Fibroblast of skin of right biceps (primary cell): ENCODE results near the gene BEST3.
"Not testable (repeated sequence)": the region's sequence is repeated elsewhere in the genome, so short reads cannot be mapped to it uniquely, and the experiment has no call there.

Experiments
- DNase-seq: peaks from one replicate; pipeline ENCODE4 v3.0.0-alpha.2; 2013

Gene BEST3

DNA sequence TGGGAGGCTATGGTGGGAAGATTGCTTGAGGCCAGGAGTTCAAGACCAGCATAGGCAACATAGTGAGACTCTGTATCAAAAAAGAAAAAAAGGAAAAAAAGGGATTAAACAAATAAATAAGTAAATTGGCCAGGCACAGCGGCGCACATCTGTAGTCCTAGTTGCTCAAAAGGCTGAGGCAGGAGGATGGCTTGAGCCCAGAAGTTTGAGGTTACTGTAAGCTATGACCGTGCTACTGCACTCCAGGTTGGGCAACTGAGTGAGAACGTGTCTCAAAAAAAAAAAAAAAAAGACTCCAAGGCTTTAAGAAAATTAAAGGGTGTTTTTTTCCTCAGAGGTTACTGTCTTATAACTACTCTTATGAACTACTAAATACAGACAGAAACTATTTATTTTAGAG, 11.7 kb downstream of the BEST3 start:
- DNase-seq: no peak

DNA sequence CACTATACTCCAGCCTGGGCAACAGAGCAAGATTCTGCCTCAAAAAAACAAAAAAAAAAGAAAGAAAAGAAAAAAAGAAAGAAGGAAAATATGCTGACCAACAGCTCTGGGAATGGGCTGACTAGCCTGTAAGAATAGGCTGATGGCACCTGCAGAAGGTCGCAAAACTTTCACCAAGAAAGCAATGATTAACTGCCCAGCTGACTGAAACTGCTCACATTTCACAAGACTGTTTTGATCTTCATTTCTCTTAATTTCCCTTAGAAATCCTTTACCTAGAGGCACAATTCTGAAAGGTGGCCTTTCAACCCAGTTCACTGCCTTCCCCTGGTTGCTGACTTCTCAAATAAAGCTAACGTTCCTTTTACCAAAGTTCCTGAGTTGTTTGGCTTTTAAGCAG, 12.4 kb downstream of the BEST3 start:
- DNase-seq: no peak

DNA sequence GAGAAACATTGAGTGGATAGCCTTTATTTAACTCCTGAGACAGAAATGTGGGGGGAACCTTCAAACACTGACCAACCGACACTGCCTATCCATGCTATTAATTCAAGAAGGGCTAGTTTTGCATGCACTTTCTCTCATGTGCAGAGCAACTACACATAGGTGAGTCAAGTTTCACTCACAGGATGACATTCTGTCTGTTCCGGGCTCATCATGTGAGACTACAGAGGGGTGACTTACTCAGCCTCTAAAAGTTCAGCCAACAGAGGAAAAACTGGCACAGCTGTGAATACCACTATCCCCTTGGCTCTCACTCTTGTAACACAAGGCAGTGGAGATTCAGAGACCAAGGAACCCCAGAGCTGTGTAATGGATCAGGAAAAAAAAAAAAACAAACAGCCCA, 13.3 kb downstream of the BEST3 start:
- peak; percentile 70 for DNase-seq

DNA sequence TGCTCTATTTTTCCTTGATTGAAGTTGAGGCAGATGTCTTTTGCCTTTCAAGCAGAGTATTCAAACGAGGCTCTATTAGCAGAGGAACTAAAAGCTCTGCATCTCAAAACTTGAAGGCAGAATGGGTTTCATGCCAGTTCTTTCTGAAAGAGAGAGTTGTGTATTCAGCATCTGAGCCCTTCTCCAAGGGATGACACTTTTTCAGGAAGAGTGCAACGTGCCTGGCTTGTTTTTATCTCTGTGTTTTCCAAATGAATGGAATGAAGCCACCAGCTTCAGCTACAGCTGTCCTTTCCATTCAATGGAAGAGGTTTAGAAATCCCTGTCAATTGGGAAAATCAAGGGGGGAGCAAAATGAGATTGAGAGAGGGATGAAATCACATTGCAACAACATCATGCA, 14.6 kb downstream of the BEST3 start:
- DNase-seq: no peak

DNA sequence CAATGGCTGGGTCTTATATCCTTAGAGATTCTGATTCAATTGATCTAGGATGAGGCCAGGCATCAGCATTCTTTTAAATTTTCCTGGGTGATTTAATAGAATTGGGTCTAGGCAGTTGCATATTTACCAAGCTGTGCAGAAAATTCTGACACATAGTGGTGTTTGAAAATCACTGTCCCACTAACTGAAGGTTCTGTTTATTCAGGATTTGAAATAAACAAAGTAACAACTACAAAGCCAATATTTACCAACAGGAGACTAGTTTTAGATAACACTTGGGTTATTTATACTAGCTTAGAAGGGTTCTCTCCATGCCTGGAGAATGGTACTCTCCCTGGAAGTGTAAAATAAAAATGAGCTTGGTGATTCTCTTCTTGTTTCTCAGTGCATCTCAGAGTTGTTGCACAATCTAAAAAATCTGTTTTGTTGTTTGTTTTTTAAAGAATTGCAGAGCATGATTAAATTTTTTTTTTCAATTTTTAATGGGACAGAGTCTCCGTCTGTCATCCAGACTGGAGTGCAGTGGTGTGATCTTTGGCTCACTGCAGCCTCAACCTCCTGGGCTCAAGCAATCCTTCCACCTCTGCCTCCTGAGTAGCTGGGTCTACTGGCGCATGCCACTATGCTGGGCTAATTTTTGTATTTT, 16.9 kb downstream of the BEST3 start:
- no peak for DNase-seq

DNA sequence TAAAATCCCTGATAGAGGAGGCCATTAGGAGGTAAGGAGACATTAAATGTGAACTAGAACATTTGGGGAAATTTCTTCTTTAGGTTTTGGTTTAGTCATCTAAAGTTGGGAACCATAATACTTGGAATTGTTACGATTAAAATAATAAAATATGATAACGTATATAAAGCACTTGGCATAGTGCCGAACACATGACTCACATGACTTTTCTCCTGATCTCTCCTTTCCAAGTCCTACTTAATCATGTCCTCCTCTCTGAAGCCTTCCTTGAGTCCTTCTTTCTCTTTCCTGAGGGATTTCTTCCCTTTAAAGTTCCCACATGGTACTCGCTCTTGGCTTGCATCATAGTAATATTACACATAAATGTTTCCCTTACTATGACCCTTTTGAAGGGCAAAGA, 20.0 kb downstream of the BEST3 start:
- DNase-seq: peak; percentile 66

DNA sequence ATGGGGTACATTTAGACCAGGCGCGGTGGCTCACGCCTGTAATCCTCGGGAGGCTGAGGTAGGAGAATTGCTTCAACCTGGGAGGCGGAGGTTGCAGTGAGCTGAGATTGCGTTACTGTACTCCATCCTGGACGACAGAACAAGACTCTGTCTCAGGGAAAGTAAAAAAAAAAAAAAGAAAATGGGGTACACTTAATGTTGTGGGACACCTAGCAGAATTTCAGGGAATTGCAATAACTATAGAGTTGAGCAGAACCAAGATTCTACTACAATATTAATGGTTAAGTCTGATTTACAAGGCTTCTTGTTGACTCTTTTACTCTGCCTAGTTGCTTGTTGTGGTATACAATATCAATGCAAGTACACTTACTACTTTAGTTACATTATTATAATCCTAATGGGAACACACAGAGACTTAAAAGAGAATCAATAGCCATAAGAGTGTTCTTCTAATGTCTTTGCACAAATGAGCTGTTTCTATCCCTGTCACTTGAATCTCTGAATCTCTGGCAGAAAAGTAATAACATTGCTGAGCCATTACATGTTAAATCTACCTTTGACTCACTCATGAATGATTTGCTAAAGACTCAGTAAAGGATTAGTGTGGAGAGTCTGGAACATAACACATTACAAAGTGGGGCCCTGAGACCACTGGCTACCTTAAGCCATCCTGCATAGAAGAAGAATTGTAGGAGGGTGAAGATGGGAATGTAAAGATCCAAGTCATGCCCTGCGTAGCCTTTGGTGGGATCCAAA, 22.7 kb downstream of the BEST3 start:
- DNase-seq: peak; percentile 40

DNA sequence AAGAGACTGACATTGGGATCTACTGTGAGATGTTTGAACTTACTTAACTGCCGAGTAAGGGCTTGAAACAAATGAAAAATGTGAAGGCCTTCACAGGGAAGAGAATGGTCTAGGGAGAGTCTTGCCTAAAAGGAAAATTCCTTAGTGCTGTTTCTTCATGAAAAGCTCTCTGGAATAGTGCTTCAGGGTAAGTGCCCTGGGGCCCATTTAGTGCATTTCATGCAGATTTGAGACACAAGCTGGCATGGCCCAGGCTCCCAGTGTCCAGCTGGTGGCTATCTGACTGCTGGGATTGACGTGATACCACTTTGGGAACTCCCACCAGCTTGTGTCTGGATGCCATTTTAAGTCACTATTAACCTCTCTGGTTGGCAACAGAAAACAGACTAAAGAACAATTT, 26.9 kb downstream of the BEST3 start:
- DNase-seq: no peak

DNA sequence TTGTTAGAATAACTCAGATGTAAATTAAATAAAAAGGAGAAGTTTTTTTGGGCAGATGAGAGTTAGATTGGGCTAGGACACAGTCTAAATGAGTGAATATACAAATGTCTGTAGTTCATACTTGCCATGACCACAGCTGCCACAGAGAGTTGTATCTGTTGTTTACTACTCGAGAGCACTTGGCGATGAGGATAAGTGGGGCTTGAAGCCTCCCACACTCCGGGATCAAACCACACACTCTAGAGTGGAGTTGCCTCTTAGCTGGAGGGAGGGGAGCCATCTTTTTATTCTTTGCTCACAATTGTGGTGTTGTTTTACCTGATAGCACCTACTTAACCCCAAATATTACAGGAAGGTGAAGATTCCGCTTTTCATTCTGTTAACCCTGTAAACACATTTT, 27.5 kb downstream of the BEST3 start:
- no peak for DNase-seq

DNA sequence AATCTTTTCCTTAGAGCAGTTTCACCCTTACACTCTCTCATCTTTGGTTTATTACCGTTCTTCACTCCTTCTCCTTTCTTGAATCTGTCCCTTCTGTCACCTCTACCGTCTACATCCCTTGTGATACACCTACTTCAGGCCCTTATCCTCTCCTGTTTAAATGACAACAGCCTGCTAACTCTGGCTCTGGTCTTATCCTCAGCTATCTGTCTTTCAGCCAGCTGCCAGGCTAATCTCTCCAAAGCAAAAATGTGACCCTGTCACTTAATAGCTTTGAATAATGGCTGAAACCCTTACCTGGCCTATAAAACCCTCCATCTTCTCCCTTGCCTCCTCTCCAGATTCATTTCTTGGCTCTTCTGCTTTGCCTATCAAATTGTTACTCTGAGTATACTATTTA, 32.3 kb downstream of the BEST3 start:
- no peak for DNase-seq

DNA sequence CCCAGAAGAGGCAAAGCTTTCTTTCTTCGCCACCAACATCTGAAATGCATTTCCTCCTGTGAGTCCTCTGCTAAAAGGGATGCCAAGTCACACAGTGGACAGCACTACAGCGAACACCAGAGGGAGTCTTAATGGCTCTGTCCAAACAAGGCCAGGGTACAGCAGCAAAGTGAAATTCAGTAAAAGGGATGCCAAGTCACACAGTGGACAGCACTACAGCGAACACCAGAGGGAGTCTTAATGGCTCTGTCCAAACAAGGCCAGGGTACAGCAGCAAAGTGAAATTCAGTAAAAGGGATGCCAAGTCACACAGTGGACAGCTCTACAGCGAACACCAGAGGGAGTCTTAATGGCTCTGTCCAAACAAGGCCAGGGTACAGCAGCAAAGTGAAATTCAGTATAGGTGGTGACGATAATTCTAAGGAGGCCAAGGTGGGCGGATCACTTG, 34.1 kb downstream of the BEST3 start:
- not testable (repeated sequence) for DNase-seq

DNA sequence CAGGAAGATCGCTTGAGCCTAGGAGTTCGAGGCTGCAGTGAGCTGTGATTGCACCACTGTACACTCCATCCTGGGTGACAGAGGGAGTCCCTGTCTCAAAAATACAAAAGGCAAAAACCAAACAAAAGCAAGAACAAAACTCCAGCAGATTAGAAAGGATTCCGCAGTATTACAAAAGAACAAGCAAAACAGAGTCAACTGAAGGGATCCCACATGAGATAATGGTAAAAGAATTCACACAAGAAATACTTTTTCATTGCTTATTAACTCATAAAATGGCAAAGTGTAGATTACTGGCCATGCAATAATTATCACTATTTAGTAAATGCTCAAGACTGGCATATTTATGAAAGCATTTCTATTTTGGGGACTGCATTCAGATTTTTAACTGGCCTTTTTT, 35.4 kb downstream of the BEST3 start:
- no peak for DNase-seq

DNA sequence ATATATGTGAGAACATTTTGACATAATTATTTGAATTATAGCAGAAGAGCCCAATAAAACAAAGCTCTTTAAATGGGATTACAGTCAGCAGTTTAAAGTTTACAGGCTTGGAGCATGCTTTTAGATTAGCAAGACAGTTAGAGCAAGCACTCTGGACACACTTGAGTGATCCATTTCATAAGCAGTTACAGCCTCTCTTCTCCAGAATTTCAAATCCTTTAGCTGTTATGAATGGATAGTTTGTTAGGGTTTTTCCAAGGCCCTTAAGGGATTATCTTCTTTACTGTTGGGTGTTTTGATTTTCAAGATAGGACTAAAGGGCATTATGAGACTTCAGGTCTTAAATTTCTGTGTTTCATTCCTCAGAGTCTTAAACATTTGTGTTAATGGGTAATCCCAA, 36.3 kb downstream of the BEST3 start:
- no peak for DNase-seq

DNA sequence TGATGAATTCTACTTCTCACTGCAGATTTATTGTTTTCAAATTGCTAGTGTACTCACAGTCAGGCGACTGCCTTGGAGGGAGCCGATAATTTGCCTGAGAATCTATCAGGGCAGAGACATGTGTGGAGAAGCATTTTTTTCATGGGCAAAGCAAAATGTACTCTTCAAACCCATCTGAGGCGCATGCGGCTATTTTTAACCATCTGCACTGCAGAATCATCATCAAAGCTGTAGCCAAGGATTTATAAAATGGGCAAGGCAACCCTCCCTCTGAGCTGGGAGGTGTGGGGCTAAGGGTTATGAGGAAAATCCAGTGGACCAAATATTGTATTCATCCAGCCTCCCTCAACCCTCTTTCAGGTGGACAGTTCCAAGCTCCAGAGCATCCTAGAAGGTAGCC, 37.7 kb downstream of the BEST3 start:
- DNase-seq: no peak

DNA sequence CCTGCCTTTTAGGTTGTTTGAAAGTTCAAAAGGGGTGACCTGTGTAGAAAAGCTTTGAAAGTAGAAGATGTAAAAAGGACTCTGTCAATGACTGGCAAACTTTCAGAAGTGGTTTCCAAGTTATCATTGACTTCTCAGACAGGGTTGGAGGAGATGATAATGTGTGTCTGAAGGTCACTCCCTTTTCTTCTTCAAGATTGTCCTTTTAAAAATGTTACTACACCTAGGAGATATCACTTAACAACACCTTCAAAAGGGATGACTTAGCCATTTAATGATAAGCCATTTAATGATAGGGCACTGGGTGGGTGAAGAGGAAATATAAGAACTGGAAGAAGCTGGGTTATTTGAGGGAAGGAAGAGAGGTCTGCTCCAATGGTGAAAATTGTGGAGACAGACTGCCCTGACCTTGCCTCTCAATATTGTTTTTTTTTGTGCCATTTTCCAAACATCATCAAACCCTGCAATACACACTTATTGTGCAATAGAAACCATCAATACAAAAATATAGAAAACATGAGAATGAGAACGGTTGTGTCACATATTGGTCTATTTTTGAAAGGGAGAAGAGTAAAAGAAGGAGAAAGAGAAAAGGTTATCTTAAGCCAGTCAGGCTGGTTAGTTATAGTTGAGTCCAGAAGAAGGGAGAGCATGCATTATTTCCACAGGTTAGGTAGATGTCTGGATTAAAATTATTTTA, 38.8 kb downstream of the BEST3 start:
- DNase-seq: no peak

DNA sequence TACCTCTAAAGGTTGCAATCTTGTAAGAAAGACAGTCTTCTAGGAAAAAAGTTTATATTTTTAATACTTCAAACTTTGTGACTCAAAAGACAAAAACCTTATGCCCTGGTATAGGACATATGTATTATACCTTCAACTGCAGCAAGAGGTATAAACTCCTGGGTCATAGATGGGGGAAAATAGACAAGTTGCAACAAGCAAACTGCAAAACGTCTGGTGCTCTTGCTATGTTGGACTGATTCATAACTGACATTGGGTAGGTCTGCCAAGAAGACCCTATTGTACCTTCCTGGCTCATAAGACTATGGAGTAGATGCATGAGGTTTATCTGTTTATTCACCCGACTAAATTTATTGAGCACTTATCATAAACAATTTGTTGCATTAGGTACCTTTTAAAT, 40.9 kb downstream of the BEST3 start:
- DNase-seq: no peak

DNA sequence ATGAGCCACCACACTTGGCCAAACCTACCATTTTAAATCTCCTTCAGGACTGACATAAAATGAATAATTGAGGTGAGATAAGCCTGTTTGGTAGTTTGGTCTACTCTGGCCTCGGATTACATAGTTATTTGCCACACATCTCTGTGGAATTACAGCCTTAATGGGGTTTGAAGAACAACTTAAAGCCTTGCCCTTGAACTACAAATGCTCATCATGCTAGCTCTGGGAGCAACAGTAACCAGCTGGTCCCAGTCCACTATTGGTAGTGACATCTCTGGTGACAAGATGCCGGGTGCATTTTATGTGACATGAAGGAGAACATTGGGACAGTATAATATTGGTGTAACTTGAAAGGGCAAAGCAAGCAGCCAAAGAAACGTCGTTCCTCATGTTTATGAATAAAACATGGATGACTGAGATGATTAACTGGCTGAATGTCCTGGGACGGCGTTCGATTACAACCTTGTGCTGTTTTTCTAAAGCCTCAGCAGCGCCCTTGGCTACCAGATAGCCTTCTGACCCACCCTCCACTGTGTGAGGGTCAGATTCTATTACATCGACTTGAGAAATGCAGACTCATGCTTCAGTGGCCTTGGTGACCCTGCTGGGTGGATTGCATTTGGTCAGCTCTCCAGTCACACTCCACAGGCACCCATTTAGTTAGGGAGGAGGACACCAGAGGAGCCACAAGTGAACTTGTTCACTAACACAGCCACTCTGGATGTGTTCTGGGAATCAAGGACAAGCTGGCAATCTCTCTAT, 41.5 kb downstream of the BEST3 start:
- peak; percentile 17 for DNase-seq

DNA sequence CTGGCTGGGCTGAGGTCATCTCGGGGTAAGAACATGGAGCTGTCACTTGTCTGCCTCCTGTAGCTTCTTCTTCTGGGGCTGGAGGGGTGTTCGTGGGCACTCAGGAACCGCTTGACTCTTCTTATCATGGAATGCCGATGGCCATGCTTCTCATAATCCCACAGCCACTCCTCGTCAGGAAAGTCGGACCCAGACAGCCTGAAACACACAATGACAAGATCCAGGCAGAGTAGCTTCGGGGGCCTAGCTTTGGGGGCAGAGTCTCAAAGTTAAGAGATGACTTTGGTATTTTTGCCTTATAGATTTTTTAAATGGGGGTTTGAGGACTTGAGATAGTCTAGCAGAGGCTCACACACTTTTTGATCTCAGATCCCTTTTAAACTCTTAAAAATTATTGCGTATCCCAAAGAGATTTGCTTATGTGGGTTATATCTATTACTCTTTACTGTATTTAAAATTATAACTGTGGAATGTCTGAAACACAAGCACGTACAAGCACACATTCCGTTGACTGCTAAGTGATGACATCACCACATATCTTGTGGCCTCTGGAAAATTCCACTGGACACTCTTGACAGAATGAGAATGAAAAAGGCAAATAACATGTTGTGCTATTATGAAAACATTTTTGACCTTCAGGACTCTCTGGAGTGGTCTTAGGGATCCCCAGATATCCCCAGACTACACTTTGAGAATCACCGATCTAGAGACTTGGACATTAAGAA, 43.3 kb downstream of the BEST3 start:
- peak; percentile 92 for DNase-seq

DNA sequence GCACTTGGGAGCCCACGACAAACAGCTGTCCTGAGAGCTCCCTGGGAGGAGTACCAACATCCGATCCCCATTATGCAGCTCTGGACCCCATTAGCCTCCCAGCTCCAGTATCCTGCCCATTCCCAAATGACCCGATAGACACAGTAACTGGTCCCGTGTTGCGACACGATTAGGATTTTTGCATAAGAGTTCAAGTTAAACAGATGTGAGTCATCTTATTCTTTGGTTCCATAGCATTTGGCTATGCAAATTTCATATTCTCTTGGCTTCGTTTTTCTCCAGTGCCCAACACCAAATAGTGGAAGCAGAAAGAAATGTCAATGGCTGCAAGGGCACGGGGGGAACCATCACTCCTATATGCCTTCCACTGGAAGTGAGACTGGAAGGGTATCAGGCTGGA, 45.4 kb downstream of the BEST3 start:
- DNase-seq: peak; percentile 49

DNA sequence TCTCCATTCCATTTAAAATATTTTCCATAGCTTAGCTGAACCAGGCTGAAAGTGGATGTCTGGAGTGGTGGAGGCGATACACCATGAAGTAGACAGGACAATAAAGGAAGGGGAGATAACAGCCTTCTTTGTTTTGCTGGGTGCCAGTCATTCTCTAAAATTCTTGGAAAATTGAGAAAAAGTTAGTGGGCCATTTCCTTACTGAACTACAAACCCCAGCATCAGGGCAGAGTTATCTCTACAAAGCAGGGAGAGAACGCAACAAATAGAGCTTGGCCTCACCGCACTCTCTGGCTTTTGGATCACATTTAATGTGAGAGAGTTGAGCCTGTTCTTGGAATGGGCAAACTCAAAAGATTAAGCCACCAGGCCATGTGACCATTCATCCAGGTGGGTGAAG, 47.2 kb downstream of the BEST3 start:
- DNase-seq: no peak

DNA sequence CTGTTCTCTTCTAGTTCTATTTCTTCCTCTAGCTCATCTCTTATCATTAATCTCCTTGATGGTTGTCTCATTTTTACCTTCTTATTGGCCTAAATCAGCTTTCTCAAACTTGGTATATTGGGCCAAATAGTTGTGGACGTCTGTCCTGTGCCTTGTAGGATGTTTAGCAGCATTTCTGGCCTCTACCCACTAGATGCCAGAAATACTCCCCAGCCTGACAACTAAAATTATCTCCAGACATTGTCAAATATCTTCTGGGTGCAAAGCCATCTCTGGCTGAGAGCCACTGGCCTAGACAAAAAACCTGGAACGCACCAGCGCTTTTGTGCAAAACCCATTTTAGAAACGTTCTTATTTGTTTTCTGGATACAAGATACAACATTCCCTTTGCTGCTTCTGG, 49.6 kb downstream of the BEST3 start:
- no peak for DNase-seq

DNA sequence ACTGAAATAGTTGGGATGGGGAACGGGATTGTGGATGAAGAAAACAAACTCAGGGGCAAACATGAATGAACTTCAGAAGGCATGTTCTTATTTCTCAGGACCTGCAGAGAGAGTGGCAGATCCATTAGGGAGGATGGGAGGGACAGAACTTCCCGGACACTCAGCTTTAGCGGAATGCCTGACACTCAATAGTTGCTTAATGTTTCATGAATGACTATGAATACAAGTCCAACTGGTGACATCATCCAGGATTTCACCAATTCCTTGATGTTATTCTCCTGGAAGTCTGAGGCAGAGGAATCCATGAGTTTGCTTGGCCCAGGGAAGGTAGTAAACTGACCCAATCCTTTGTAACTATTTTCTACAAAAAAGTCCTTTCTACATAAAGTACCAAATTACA, 50.6 kb downstream of the BEST3 start:
- DNase-seq: peak; percentile 93

DNA sequence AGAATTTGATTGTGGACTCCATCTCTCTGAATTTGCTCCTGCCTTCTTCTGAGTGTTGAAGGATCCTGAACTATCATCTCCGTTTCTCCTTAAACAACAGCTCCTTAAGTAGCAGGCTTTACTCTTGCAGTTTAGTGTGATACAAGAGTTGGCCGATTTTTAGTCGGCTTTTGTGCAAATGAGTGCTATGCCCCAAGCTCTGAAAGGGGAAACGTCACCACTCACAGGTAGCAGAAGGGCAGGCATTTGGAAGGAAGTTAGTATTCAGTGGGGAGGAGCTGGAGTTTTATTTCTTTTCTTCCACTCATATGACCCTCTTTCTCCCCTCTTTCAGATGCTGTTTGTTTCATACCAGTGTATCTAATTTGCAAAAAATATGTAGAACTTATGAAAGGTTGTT, 51.9 kb downstream of the BEST3 start:
- no peak for DNase-seq
